KBM-7 (cell line): ENCODE measurements around the gene BCAM.
"Not testable (repeated sequence)": the region's sequence is repeated elsewhere in the genome, so short reads cannot be mapped to it uniquely, and the experiment has no call there.

Experiments
- DNase-seq: peaks from one replicate; pipeline ENCODE4 v3.0.0-alpha.2; 2015
- in situ Hi-C: fragments of 300-500 bp; cut with MboI; formaldehyde crosslinking; loops from 2 replicates; pipeline ENCODE4 v1.14.3; 2020; ENCODE audit warnings: low sequenced_read_pairs, low pct_unique_long_range_greater_than_20kb, mixed read lengths

Gene BCAM, protein sequence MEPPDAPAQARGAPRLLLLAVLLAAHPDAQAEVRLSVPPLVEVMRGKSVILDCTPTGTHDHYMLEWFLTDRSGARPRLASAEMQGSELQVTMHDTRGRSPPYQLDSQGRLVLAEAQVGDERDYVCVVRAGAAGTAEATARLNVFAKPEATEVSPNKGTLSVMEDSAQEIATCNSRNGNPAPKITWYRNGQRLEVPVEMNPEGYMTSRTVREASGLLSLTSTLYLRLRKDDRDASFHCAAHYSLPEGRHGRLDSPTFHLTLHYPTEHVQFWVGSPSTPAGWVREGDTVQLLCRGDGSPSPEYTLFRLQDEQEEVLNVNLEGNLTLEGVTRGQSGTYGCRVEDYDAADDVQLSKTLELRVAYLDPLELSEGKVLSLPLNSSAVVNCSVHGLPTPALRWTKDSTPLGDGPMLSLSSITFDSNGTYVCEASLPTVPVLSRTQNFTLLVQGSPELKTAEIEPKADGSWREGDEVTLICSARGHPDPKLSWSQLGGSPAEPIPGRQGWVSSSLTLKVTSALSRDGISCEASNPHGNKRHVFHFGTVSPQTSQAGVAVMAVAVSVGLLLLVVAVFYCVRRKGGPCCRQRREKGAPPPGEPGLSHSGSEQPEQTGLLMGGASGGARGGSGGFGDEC

DNA sequence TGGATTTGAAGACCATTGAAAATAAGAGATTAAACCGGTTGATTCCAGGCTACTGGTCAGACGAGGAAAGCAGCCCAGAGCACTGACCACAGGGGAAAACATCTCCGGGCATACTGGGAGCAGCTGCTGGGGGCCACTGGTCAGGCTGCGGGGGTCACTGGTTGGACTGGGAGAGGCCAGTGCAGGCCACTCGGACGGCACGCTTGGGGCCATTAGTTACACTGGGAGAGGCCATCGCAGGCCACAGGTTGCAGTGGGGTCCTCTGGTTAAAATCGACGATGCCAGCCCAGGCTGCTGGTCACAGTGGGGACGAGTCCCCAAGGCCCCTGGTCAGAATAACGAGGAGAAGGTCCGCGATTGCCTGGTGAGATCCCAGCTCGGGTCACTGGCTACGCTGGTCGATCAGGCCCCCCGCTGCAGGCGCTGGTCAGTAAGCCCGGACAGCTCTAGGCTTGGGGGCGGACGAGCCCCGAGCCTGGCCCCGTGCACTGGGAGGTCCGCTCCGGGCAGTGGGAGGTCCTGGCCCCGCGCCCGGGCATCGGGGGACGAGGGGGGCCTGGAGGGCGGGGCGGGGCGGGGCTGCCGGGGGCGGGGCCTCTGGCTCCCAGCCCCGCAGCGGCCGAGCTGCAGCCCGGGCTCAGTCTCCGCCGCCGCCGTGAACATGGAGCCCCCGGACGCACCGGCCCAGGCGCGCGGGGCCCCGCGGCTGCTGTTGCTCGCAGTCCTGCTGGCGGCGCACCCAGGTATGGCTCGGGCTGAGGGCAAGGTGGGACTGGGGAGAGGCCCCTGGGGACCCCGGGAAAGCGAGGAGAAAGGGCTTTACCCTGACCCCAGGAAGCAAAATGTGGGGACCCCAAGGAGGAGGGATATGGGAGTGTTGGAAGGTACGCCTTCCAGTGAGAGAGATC, at the start of gene BCAM:
Gene BCAM, plus strand, starts transcription at position 641 of the 909 bp plus-strand sequence. Its CDS starts 22 bp downstream, at position 663.
- peak; percentile 23 for DNase-seq
- in situ Hi-C loops, result no loop called here

DNA sequence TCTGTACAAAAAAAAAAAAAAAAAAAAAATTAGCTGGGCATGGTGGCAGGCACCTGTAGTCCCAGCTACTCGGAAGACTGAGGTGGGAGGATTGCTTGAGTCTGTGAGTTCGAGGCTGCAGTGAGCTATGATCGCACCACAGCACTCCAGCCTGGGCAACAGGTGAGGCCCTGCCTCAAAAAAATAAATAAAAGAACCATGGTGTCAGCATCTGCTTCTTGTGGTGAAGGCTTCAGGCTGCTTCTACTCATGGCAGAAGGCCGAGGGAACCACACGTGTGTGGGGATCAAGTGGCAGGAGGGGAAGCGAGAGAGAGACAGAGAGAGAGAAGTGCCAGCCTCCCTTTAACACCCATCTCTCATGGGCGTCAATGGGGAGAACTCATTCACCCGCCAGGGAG, 46.9 kb upstream of the BCAM start:
- in situ Hi-C loops, result no loop called here
- no peak for DNase-seq

DNA sequence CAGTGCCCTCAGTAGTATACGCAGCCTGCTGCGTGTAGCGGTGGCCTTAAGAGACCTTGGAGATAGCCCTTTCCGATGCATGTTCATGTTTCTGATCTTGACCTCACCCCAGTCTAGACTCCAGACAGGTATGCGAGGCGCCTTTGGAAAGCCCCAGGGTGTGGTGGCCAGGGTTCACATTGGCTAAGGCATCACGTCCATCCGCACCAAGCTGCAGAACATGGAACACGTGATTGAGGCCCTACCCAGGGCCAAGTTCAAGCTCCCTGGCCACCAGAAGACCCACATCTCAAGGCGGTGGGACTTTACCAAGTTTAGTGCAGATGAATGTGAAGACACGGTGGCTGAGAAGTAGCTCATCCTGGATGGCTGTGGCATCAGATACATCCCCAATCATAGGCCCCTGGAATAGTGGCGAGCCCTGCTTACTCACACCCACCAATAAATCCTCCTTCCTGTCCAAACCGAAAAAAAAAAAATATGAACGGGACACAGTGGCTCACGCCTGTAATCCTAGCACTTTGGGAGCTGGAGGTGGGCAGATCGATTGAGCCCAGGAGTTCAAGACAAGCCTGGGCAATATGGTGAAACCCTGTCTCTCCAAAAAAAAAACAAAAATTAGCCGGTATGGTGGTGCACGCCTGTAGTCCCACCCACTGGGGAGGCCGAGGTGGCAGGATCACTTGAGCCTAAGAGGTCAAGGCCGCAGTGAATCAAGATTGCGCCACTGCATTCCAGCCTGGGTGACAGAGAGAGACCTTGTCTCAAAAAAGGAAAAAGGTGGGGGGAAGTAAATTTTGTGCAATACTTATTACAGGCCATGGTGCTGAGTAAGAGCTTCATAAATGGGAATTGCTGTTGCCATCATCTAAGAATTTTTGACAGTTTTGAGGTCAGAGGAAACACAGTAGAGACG, 43.6 kb upstream of the BCAM start:
- in situ Hi-C loops, result no loop called here
- DNase-seq, result peak; percentile 47

DNA sequence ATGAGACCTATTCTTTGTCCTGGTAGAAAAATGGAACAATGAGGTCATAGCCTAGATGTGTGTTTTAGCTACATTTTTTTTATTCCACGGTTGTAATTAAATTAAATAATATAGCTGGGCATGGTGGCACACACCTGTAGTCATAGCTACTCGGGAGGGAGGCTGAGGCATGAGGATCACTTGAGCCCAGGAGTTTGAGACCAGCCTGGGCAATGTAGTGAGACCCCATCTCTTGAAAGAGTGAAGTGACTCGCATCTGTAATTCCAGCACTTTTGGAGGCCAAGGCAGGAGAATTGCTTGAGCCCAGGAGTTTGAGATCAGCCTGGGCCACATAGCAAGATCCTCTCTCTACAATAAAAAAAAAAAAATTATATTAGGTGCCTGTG, 43.0 kb upstream of the BCAM start:
- no peak for DNase-seq
- in situ Hi-C loops, result no loop called here

DNA sequence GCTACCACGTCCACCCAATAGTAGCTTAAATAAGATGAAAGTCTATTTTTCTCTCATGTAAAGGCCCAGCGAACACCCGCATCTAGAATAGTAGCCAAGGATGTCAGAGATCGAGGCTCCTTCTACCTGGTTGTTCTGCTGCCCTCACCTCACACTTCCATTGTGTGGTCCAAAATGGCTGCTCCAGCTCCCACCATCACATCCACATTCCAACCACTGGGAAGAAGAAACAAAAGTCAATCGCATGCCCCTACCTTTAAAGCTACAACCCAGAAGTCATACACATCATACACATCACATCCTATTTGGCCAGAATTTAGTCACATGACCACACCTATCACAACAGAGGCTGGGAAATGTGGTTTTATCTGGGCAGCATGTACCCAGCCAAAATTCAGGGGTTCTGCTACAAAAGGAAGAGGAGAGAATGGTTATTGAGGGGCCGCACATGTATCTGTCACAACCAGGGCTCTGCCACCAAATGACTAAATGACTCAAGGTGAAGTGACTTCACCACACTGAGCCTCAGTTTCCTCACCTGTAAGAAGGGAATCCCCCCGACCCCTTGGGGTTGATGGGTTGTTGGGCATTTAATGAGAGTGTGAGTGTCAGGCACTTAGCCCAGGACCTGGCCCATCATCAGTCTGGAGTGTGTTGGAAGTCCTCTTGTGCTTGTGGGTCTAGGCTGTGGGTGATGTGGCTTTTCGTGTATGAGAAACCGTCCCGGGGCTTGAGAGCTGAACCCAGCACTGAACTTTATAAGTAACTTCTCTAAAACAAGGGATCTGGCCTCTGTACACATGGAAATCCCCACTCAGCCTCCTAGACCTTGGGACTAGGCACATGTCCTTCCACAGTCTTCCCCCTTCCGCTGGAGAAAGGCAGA, 41.4 kb upstream of the BCAM start:
- no peak for DNase-seq
- in situ Hi-C loops, result no loop called here

DNA sequence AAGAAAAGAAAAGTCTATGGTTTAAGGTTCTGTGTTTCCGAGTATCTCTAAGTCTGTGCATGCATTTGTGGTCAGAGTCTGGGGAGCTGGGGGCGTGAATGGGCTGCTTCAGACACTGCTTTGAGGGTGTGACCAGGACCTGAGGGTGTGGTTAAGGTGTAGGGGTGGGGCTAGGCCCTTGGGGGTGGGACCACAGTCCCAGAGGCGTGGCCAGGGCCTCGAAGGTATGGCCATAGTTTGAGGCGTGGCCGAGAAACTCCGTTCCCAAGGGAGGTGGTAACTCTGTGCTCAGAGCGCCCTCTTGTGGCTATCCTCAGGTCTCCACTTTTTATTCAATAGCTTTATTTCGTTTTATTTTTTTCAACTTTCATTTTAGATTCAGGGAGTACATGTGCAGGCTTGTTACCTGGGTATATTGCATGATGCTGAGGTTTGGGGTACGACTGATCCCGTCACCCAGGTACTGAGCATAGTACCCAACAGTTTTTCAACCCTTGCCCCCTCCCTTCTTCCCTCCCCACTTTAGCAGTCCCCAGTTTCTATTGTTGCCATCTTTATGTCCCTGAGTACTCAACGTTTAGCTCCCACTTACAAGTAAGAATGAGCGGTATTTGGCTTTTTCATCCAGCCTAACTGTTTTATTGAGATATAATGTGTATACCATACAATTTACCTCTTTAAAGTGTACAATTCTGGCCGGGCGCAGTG, 38.2 kb upstream of the BCAM start:
- DNase-seq, result peak; percentile 96
- in situ Hi-C loops, result no loop called here

DNA sequence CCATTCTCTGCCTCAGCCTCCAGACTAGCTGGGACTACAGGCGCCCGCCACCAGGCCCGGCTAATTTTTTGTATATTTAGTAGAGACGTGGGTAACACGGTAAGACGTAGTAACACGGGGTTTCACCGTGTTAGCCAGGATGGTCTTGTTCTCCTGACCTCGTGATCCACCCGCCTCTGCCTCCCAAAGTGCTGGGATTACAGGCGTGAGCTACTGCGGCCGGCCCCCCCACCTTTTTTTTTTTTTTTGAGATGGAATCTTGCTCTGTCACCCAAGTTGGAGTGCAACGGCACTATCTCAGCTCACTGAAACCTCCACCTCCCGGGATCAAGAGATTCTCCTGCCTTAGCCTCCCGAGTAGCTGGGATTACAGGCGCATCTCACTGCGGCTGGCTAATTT, 36.8 kb upstream of the BCAM start:
- in situ Hi-C loops, DNase-seq: not testable (repeated sequence)

DNA sequence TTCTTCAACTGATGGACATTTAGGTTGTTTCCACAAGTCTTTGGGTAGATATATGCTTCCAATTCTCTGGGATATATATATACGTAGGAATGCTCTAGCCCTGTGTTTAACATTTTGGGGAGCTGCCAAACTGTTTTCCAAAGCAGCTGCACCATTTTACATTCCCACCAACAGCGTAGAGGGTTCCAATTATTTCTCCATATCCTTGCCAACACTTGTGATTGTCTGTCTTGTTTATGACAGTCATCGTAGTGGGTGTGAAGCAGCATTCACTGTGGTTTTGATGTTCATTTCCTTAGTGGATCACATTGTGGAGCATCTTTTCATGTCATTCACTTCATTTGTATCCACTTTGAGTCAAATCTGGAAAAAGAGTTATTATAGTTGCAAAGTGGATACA, 35.9 kb upstream of the BCAM start:
- in situ Hi-C loops, result no loop called here

DNA sequence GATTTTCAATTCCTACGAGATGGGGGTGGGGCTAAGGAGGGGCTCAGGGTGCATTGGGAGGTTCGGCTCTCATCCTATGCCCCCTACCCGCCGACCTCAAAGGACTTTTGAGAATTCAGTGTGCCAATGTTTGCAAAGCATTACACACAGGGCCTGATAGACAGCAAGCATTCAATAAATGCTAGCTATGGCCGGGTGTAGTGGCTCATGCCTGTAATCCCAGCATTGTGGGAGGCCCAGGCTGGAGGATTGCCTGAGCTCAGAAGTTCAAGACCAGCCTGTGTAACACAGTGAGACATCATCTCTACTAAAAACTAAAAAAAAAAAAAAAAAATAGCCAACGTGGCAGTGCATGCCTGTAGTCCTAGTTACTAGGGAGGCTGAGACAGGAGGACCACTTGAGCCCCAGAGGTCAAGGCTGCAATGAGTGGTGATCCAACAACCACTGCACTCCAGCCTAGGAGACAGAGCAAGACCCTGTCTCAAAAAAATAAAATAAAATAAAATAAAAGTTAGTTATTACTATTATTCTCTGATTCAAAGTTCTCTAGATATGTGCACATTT, 33.1 kb upstream of the BCAM start:
- no peak for DNase-seq
- in situ Hi-C loops, result no loop called here

More for the DNA sequence above, 35.9 kb upstream of the BCAM start:
- no peak for DNase-seq

DNA sequence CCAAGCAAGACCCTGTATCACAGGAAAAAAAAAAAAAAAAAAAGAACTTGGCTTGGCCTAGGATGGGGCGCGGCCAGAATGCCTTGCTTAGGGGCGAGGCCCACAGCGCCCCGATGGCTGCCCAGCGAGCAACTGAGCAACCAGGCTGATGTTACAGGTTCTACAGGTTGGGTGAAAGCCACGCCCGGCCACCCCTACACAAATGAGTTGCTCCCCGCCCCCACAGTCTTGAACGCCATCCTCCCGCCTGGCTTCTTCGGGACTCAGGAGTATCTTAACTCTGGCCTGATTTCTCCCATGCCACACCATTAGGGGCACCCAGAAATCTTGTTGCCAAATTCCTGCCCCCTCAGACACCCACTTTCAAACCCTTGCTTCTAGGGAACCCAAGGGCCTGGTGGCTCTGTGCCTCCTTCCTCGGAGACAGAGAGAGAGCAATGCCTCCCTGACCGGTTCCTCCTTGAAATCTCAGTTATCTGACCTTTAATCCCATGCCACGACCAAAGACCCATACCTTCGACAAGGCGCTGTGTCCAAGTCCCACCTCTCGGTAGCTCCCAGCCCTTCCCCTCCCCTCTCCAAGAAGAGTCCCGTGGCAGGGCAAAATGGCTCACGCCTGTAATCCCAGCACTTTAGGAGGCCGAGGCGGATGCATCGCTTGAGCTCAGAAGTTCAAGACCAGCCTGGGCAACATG, 32.4 kb upstream of the BCAM start:
- in situ Hi-C loops, result no loop called here

DNA sequence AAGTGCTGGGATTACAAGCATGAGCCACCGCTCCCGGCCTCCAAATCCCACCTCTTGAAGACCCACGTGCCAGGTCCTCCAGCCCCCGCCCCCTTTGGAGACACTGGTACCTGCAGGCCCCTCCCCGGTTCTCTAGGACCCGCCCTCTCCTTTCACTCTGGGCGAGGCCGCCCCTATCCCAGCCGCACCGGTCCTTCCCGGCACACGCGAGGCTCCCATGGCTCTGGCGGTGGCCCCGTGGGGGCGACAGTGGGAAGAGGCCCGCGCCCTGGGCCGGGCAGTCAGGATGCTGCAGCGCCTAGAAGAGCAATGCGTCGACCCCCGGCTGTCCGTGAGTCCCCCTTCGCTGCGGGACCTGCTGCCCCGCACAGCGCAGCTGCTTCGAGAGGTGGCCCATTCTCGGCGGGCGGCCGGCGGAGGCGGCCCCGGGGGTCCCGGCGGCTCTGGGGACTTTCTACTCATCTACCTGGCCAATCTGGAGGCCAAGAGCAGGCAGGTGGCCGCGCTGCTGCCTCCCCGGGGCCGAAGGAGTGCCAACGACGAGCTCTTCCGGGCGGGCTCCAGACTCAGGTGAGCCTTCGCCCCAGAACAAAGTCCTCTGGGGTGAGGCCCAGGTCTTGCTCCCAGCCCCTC, 31.1 kb upstream of the BCAM start, which contains the start of gene CBLC:
Gene CBLC, plus strand, starts transcription at position 176 of the 633 bp plus-strand sequence. Its CDS starts 42 bp downstream, at position 218.
- in situ Hi-C loops, result no loop called here
- DNase-seq, result no peak

More for the DNA sequence above, 32.4 kb upstream of the BCAM start:
- DNase-seq, result no peak

DNA sequence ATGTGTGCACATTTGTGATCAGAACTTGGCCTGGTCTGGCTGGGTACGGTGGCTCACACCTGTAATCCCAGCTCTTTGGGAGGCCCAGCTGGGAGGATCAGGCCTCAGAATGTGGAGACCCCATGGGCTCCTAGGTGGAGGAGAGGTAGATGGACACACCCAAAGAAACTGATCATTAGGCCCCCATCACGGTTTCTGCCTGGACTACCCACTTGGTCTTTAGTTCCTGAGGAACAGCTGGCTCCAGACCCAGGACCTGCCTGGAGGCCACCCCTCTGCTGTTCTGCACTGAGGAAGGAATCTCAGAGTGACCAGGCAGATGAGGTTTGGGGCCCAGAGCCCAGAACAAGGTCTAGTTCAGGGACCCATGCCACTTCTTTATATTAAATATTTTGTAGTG, 29.8 kb upstream of the BCAM start:
- in situ Hi-C loops, result no loop called here
- no peak for DNase-seq

DNA sequence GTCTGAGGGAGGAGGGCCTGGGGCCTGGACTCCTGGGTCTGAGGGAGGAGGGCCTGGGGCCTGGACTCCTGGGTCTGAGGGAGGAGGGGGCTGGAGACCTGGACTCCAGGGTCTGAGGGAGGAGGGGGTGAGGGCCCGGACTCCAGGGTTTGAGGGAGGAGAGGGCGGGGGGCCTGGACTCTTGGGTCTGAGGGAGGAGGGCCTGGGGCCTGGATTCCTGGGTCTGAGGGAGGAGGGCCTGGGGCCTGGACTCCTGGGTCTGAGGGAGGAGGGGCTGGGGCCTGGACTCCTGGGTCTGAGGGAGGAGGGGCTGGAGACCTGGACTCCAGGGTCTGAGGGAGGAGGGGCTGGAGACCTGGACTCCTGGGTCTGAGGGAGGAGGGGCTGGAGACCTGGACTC, 27.2 kb upstream of the BCAM start:
- DNase-seq, in situ Hi-C loops: not testable (repeated sequence)

DNA sequence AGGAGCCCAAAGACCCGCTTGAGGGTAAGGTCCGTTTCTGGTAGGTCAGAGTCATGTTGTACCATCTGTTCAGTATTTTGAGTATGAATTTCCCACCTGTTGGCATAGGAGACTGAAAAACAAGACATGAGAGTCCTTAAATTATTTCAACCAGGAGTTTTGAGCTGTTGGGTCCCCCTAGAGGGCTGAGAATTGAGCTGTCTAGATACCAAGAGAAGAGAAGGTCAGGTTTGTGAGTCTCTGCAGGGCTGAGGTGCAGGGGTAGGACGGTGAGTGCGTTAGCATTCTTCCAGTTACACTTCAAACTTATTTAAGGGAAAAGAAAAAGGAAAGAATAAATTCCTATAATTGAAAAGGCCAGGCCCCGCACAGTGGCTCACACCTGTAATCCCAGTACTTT, 26.2 kb upstream of the BCAM start:
- DNase-seq, result no peak
- in situ Hi-C loops, result no loop called here

DNA sequence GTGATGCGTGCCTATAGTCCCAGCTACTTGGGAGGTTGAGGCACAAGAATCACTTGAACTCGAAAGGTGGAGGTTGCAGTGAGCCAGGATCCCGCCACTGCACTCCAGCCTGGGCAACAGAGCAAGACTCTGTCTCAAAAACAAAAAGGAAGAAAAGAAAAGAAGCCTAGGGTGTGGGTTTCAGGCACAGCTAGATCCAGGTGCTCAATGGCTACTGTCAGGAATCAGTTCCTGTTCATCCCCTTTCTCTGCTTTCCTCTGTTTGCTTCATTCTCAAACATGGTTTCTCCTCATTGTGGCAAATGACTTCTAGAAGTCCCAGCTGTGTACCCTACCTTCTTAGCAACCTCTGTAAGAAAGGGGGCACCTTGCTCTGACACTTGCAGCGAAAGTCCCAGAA, 25.4 kb upstream of the BCAM start:
- DNase-seq, result no peak
- in situ Hi-C loops, result no loop called here

DNA sequence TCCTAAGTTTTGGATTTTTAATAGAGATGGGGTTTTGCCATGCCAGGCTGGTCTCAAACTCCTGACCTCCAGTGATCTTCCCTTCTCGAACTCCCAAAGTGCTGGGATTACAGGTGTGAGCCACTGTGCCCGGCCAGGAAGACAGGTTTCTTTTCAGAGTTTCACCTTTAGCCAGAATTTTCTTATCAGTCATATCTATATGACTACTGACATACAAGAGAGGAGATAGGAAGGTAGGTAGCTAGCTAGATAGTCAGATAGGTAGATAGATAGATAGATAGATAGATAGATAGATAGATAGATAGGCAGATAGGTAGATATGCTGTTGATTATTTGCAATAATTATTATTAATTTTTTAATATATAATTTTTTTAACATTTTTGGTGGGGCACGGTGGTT, 23.6 kb upstream of the BCAM start:
- in situ Hi-C loops, result no loop called here
- DNase-seq, result no peak
